HG03039 (cell line): ENCODE measurements around the gene TRAF7.
A peak's percentile ranks its signal among the peaks of the same experiment; 100 is the strongest.
"Not testable (repeated sequence)": the region's sequence is repeated elsewhere in the genome, so short reads cannot be mapped to it uniquely, and the experiment has no call there.

Source experiments
- ATAC-seq: cut with Tn5 transposase; IDR thresholded peaks from one replicate; pipeline ENCODE4 v1.9.1; 2021; ENCODE audit warnings: mild to moderate bottlenecking, moderate library complexity; ENCODE audit not compliant: unreplicated experiment

The TRAF7 gene

GRCh38 chr16:2155091-2155950 is at the start of gene TRAF7:
Gene TRAF7, plus strand, starts transcription at chr16:2155782. Its CDS starts 8,139 bp downstream, at chr16:2163921.
- ATAC-seq: peak; percentile 72

DNA sequence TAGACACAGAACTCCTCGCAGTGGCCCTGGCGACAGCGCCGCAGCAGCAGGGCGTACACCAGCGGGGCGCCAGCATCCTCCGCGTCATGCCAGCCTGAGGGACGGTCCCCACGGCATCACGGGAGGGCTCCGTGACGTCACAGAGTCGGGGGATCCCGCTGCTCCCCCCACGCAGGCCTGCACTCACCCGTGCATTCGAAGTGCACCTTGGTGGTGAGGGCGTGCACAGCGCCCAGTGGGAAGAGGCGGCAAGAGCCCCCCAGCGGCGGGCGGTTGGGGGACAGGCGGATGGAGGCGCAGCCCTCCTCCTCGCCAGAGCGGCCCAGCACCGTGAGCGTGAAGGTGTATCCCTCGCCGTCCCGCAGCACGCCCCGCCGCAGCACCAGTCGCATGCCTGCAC is 49.4 kb upstream of the TRAF7 start:
- not testable (repeated sequence) for ATAC-seq

DNA sequence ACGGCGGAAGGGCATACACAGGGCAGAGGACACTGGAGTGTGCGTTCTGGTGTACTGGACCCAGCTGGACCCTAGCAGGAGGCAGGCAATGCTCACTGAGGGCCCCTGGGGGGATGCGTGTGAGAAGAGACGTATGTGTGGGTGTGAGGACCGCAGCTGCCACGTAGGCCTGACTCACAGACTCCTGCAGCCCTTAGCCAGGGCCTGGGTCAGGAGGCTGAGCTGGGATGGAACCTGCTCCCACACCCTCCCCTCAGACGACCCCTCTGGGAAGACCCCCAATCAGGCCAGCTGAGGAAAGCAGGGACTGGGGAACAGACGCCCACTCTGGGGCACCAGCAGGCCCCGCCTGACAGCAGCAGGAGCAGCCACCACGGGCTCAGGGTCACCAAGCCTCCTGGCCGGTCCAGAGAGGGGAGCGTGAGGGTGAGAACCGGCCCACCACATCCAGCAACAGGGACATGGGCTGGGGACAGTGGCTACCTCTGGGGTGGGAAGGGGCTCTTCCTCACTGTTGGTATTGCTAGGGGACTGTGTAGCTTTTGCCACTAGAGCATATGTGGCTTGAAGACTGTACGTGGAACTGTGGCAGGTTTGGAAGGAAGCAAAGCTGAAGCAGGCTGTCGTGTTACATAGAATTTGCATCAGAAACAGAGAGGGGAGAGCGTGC is 48.3 kb upstream of the TRAF7 start:
- not testable (repeated sequence) for ATAC-seq

GRCh38 chr16:2107791-2108125 is 47.8 kb upstream of the TRAF7 start:
- not testable (repeated sequence) for ATAC-seq

GRCh38 chr16:2108446-2109270 is 46.9 kb upstream of the TRAF7 start:
- ATAC-seq: not testable (repeated sequence)

- ATAC-seq: not testable (repeated sequence)
Measured at GRCh38 chr16:2109271-2109580, 46.4 kb upstream of the TRAF7 start.

DNA sequence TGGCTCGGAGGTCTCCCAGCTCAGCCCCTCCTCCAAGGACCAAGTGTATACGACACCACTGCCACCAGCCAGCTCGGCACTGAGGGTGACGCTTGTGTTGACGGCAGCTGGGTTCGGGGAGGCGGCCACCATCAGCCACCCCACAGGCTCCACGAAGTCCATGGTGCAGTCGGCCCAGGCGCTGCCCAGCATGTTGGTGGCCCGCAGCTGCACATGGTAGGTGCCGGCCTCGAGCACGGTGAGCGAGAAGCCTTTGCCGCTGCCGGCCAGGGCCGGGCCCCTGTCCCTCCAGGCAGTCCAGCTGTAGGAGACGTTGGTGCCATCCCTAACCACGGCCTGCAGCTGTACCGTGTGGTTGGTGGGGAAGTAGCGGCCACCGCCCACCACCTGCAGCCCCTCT is 45.7 kb upstream of the TRAF7 start:
- ATAC-seq: not testable (repeated sequence)

DNA sequence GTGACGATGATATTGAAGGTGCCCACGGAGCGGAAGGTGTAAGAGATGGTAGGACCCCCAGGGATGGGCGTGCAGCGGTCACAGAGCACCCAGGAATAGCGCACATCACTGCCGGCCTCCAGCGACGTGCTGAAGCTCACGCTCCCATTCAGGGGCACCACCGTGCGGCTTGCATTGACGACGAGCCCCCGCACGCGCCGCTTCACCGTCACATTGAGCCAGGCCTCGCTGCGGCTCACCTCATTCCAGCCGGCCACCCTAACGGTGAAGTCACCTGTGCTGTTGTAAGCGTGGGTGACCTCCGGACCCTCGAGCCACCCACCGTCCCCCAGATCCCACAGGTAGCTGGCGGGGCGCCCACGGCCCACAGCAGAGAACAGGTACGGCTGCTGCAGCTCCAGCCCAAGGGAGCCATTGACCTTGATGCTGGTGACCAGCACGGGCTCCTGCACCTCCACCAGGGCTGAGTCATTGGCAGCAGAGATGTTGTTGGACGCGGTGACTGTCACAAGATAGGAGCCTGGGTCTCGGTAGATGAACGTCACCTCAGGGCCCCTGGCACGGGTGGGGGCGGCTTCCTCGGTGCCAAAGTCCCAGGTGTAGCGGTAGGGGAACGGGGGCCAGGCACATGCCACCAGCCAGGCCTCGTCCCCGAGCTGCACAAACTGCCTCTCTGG is 45.1 kb upstream of the TRAF7 start:
- not testable (repeated sequence) for ATAC-seq

DNA sequence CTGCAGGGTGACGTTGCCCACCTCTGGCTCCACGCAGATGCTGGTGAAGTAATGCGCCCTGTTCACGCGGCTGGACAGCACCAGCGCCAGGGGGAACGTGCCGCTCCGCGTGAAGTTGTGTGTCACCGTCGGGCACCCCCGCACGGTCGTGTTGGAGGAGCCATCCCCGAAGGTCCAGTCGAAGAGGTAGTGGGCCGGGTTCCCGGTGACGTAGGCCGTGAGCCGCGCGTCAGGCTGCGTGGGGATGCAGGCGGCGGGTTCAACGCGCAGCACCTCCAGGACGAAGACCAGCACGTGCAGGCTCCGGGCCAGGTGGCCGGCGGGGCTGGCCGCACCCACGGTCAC is 44.6 kb upstream of the TRAF7 start:
- ATAC-seq: not testable (repeated sequence)

DNA sequence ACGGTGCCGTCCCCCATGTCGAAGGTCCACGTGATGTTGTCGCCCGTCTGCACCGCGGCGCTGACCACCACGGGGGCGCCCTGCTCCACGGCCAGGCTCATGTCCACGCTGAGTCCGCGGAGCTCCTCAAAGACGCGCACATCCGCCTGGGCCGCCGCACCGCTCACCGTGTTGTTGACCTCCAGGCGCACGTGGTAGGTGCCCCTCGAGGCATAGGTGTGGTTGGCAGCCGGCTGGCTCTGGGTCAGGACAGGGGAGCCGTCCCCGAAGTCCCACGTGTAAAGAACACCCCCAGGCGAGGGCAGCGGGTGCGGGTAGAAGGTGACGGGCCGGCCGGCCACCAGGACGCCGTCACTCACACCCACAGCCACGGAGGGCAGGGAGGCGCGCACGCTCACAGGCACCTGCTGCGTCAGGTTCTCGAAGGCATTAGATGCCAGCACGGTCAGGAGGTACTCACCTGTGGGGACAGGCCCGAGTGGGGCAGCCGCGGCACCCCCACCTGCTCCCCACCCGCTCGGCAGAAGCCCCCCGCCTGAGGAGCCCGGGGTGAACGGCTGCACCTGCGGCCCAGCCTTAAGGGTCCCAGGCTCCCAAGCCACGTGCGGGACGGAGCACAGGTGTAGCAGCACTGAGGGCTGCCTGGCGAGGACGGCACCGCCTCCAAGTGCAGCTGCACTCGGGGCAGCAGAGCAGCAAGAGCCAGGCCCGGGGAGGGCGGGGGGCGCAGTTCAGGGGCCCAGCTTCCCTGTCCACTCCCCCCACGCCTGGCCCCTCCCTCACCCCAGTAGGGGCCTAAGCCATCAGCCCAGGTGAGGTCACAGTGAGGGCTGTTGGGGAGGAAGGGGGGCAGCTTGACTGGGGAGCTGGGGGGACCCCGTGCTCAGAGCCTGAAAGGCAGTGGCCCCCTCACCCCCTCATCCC is 43.9 kb upstream of the TRAF7 start:
- not testable (repeated sequence) for ATAC-seq

GRCh38 chr16:2112539-2113106 is 43.0 kb upstream of the TRAF7 start:
- ATAC-seq: not testable (repeated sequence)

GRCh38 chr16:2114225-2114624 is 41.4 kb upstream of the TRAF7 start:
- not testable (repeated sequence) for ATAC-seq

- ATAC-seq: not testable (repeated sequence)
Measured at GRCh38 chr16:2114885-2115590, 40.5 kb upstream of the TRAF7 start.

DNA sequence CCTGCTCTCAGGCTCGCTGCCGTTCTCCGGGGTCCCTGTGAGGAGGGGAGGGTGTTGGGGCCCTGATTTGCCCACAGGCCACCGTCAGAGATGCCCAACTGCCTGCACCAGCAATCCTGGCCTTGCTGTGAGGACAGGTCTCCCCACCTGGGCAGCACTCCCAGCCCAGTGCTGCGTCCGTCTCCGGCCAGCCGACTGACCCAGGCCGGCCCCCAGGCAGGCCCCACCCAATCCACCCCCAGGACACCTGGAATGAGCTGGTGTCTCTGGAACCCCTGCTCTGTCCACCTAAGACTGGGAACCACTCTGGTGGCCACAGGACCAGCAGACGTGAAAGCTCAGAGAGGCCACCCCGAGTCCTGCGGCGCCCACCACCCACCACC is 40.0 kb upstream of the TRAF7 start:
- no peak for ATAC-seq

GRCh38 chr16:2116428-2116827 is 39.2 kb upstream of the TRAF7 start:
- not testable (repeated sequence) for ATAC-seq

DNA sequence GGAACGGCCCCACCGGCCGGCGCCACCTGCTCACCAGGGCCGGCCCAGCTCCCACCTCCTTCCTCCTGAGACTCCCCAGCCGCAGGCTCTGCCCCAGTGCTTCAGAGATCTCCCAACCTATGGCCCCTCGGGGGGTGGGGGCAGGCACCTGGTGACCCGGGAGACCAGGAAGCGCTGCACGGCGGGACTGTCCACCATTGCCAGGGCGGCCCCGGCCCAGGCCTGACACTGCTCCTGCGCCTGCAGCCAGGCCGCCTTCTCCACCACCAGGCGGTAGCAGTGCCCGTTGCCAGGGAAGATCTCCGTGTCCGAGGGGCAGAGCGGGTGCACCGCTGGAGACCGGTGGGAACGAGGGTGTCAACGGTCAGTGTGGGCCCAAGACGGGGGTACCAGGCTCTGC is 38.2 kb upstream of the TRAF7 start:
- not testable (repeated sequence) for ATAC-seq

GRCh38 chr16:2117960-2118722 is 37.4 kb upstream of the TRAF7 start:
- not testable (repeated sequence) for ATAC-seq

GRCh38 chr16:2121325-2121724 is 34.3 kb upstream of the TRAF7 start:
- not testable (repeated sequence) for ATAC-seq
